Measurements from ENCODE around the gene PCGF3. TPM values are rescaled to one million over a fixed set of nuclear protein-coding genes. Genes with fewer than 3 reads are reported as not detected.

Gene PCGF3
- total RNA-seq, 1 experiment from 2014 or later = 66.3 TPM

GRCh38 chr4:708631-708933 is 3.0 kb downstream of the PCGF3 start (continued):
- TF ChIP-seq RAD21 (IDR thresholded peaks at IDR 0.05; ENCODE audit: low read depth) = no peak
- no peak for TF ChIP-seq SIN3A (IDR thresholded peaks at IDR 0.05; ENCODE audit: low read depth)

GRCh38 chr4:709348-709747 is 3.7 kb downstream of the PCGF3 start:
- Histone ChIP-seq H3K9ac (ENCODE audit: low read length) (no peak overlapping the region), H3K79me2 (ENCODE audit: insufficient read depth, low read length) (peaks cover 76% of the 10 kb centered on the region), H3K27ac (ENCODE audit: low read depth, low read length) (no peak overlapping the region), H3K27me3 (ENCODE audit: insufficient read depth, low read length) (no peaks in the 10 kb centered on the region), H3K9me2 (ENCODE audit: insufficient read depth) (no peaks in the 10 kb centered on the region), H3K9me3 (ENCODE audit: control insufficient read depth in 1 of 2, insufficient read depth in 1 of 2, low read depth in 1 of 2, low read length in 2 of 2) (no peaks in the 10 kb centered on the region), H4K20me1 (ENCODE audit: insufficient read depth) (no peaks in the 10 kb centered on the region), H3K4me3 (replicated peaks in 1 of 2; ENCODE audit: low read depth in 1 of 2, low read length in 2 of 2) (no peak overlapping the region), H3K4me1 (ENCODE audit: control insufficient read depth in 1 of 2, insufficient read depth in 2 of 2, low read length in 2 of 2) (peaks cover 3 to 9% of the 10 kb centered on the region in 2 experiments; a peak in 3 of 4 replicates), H3K4me2 (ENCODE audit: low read length) (no peak overlapping the region), H2AFZ (ENCODE audit: low read depth, low read length, poor library complexity, severe bottlenecking) (no peak overlapping the region), H3K36me3 (ENCODE audit: control insufficient read depth in 1 of 2, insufficient read depth in 2 of 2, low read length in 2 of 2) (no peaks in the 10 kb centered on the region)
- TF ChIP-seq EZH2 (IDR thresholded peaks at IDR 0.05) (no peak), ZNF274 (IDR thresholded peaks at IDR 0.05; ENCODE audit: low read depth, low read length) (no peak), EZH2phosphoT487 (IDR thresholded peaks at IDR 0.05; ENCODE audit: borderline replicate concordance) (no peak), SP1 (IDR thresholded peaks at IDR 0.05; ENCODE audit: low read depth) (no peak), POLR2A (IDR thresholded peaks at IDR 0.05; ENCODE audit: borderline replicate concordance, extremely low read depth, insufficient read depth, insufficient read length) (no peak), SRF (IDR thresholded peaks at IDR 0.05; ENCODE audit: low read depth) (no peak), ZFX (IDR thresholded peaks at IDR 0.05) (no peak), CEBPB (IDR thresholded peaks at IDR 0.05; ENCODE audit: low read depth) (no peak), TCF7L2 (IDR thresholded peaks at IDR 0.05; ENCODE audit: borderline replicate concordance, extremely low read depth, insufficient read depth, insufficient read length) (no peak), YY1 (IDR thresholded peaks at IDR 0.05; ENCODE audit: extremely low read depth, insufficient replicate concordance, low read depth, low read length) (no peak), POLR2AphosphoS5 (IDR thresholded peaks at IDR 0.05; ENCODE audit: low read depth, low read length) (no peak), CTCF (IDR thresholded peaks at IDR 0.05 in 2 of 3, conservative IDR thresholded peaks at IDR 0.05 in 1 of 3; ENCODE audit: borderline replicate concordance in 1 of 3, insufficient read depth in 1 of 3, low read depth in 2 of 3, low read length in 2 of 3) (no peak), SIN3A (IDR thresholded peaks at IDR 0.05; ENCODE audit: low read depth) (no peak)
- CTCF ChIA-PET = no interaction called here
- BruUV-seq (replicated peaks) = TSS peak; percentile 45
- RAD21 ChIA-PET (ENCODE audit: low non-redundant PET in 1 of 2, low total read pairs in 2 of 2, uncharacterized antibody in 2 of 2, unreplicated experiment in 2 of 2) = no interaction called here
- ATAC-seq = no peak
- POLR2A ChIA-PET = no interaction called here
- intact Hi-C loops (cut with micrococcal nuclease) = no loop called here
- no peak for DNase-seq (ENCODE audit: low read depth, low spot score)
